B cell (primary cell): ENCODE data around the gene GFI1.
"Not testable (repeated sequence)": the region's sequence is repeated elsewhere in the genome, so short reads cannot be mapped to it uniquely, and the experiment has no call there.

Experiments used
- CTCF ChIP-seq: fragments of 200-600 bp; IDR thresholded peaks from one replicate; pipeline ENCODE4 v1.8.0; 2022; ENCODE audit warnings: antibody characterized with exemption, mild to moderate bottlenecking
- EZH2 ChIP-seq: IDR thresholded peaks from 2 replicates; pipeline ENCODE4 v1.6.1; 2012; ENCODE audit warnings: borderline replicate concordance, low read depth, mild to moderate bottlenecking, moderate library complexity, low read length; ENCODE audit not compliant: insufficient read depth, poor library complexity, severe bottlenecking

GRCh38 chr1:92434572-92434971 lies 52.2 kb downstream of the GFI1 start:
- TF ChIP-seq CTCF, EZH2: not testable (repeated sequence)
